Measurements from ENCODE around the gene CDH4. TPM values are rescaled to one million over a fixed set of nuclear protein-coding genes. Genes with fewer than 3 reads are reported as not detected.
A peak's percentile ranks its signal among the peaks of the same experiment; 100 is the strongest.

Gene CDH4
- total and polyA plus RNA-seq, 8 donors: under 0.01 to 2.2 (median 0.11) TPM; not detected in 2

- Histone ChIP-seq H3K27me3 (peaks cover 0 to 60% (median 17%) of the 10 kb centered on the region in 3 donors), H3K9me3 (no peaks in the 10 kb centered on the region), H3K4me3 (no peak overlapping the region), H3K27ac (no peak overlapping the region), H3K4me1 (no peaks in the 10 kb centered on the region), H3K36me3 (no peaks in the 10 kb centered on the region)
- 44 to 62% (median 54%) methylated on average over 2 of the region's 2 CpGs for WGBS, 5 donors
- DNase-seq: no peak
- intact Hi-C loops (cut with DNase I; ENCODE audit: low total_unique reads): no loop called here
- no peak for TF ChIP-seq POLR2AphosphoS5 (IDR thresholded peaks at IDR 0.05)
- TF ChIP-seq POLR2A (IDR thresholded peaks at IDR 0.05): no peak
Observed at GRCh38 chr20:61436283-61436666, 184.2 kb downstream of the CDH4 start.

- H3K36me3 ChIP-seq: no peaks in the 10 kb centered on the region
- WGBS, 5 donors: 26 to 34% (median 30%) methylated on average over 8 of the region's 8 CpGs
- DNase-seq: peak in 1 of 2 donors; percentile 50
- H3K4me1 ChIP-seq: no peaks in the 10 kb centered on the region
- H3K27ac ChIP-seq: no peak overlapping the region
- H3K4me3 ChIP-seq: no peak overlapping the region
- H3K27me3 ChIP-seq: peaks cover 0 to 60% (median 17%) of the 10 kb centered on the region in 3 donors
- intact Hi-C loops (cut with DNase I; ENCODE audit: low total_unique reads): no loop called here
- no peaks in the 10 kb centered on the region for H3K9me3 ChIP-seq
- TF ChIP-seq EP300 (IDR thresholded peaks at IDR 0.05) (no peak), CTCF (IDR thresholded peaks at IDR 0.05) (no peak), POLR2A (IDR thresholded peaks at IDR 0.05) (no peak), POLR2AphosphoS5 (IDR thresholded peaks at IDR 0.05) (no peak)
Observed at GRCh38 chr20:61436667-61437279, 184.7 kb downstream of the CDH4 start.

- Histone ChIP-seq H3K9me3 (no peaks in the 10 kb centered on the region), H3K36me3 (no peaks in the 10 kb centered on the region), H3K4me1 (no peaks in the 10 kb centered on the region), H3K27me3 (peaks cover 0 to 60% (median 17%) of the 10 kb centered on the region in 3 donors), H3K4me3 (no peak overlapping the region), H3K27ac (no peak overlapping the region)
- DNase-seq: peak in 1 of 2 donors; percentile 38
- 35 to 46% (median 39%) methylated on average over 28 of the region's 28 CpGs for WGBS, 5 donors
- no peak for TF ChIP-seq EP300 (IDR thresholded peaks at IDR 0.05)
- TF ChIP-seq POLR2AphosphoS5 (IDR thresholded peaks at IDR 0.05): no peak
- TF ChIP-seq CTCF (IDR thresholded peaks at IDR 0.05): no peak
- no peak for TF ChIP-seq POLR2A (IDR thresholded peaks at IDR 0.05)
- intact Hi-C loops (cut with DNase I; ENCODE audit: low total_unique reads): no loop called here
Observed at GRCh38 chr20:61437280-61438206, 185.5 kb downstream of the CDH4 start.

GRCh38 chr20:61438285-61438684 is 186.2 kb downstream of the CDH4 start:
- WGBS, 5 donors: 59 to 69% (median 60%) methylated on average over 3 of the region's 3 CpGs
- no peaks in the 10 kb centered on the region for H3K9me3 ChIP-seq
- DNase-seq: no peak
- no peaks in the 10 kb centered on the region for H3K36me3 ChIP-seq
- no peaks in the 10 kb centered on the region for H3K4me1 ChIP-seq
- TF ChIP-seq EP300 (IDR thresholded peaks at IDR 0.05): no peak
- TF ChIP-seq CTCF (IDR thresholded peaks at IDR 0.05): no peak
- TF ChIP-seq POLR2AphosphoS5 (IDR thresholded peaks at IDR 0.05): no peak
- no peak for TF ChIP-seq POLR2A (IDR thresholded peaks at IDR 0.05)
- H3K27me3 ChIP-seq: peaks cover 0 to 53% (median 17%) of the 10 kb centered on the region in 3 donors
- H3K4me3 ChIP-seq: no peak overlapping the region
- H3K27ac ChIP-seq: no peak overlapping the region
- intact Hi-C loops (cut with DNase I; ENCODE audit: low total_unique reads): no loop called here
